Fibroblast of upper back skin (primary cell): ENCODE measurements around the gene VMO1.
"Not testable (repeated sequence)": the region's sequence is repeated elsewhere in the genome, so short reads cannot be mapped to it uniquely, and the experiment has no call there.

Source experiments
- DNase-seq: peaks from one replicate; pipeline ENCODE4 v3.0.0-alpha.2; 2013

The VMO1 gene, protein sequence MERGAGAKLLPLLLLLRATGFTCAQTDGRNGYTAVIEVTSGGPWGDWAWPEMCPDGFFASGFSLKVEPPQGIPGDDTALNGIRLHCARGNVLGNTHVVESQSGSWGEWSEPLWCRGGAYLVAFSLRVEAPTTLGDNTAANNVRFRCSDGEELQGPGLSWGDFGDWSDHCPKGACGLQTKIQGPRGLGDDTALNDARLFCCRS

DNA sequence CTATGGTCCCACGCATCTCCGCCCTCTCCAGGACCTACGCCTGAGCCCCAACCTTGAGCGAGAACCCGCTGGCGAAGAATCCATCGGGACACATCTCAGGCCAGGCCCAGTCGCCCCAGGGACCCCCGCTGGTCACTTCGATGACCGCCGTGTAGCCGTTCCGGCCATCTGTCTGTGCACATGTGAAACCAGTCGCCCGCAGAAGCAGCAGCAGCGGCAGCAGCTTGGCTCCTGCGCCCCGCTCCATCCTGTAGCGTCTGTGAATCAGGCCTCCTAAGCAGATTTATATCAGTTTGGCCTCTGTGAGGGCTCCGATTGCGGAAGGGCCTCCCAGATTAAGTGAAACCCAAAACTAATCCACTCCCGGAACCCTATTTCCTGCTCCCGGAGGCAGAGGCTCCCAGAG is at the start of gene VMO1:
Gene VMO1, minus strand, starts transcription at position 259 of the 406 bp plus-strand sequence. Its CDS starts 12 bp downstream, at position 247.
- DNase-seq, result peak; percentile 19

DNA sequence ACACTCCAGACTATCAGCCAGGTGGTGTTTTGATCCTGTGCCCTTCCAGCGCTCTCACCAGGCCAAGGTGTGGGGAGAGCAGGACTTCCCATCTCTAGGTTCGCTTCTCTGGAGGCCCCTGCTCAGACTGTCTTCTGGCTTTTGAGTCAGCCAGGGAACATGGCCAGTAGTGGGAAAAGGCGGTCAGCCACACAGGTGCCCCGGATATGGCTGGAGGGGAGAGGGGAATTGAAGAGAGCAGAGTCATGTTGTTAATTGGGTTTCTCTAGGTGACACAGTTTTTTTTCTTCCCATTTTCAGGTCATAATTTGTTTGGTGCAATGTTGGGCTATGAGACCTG is 48.5 kb upstream of the VMO1 start:
- no peak for DNase-seq

DNA sequence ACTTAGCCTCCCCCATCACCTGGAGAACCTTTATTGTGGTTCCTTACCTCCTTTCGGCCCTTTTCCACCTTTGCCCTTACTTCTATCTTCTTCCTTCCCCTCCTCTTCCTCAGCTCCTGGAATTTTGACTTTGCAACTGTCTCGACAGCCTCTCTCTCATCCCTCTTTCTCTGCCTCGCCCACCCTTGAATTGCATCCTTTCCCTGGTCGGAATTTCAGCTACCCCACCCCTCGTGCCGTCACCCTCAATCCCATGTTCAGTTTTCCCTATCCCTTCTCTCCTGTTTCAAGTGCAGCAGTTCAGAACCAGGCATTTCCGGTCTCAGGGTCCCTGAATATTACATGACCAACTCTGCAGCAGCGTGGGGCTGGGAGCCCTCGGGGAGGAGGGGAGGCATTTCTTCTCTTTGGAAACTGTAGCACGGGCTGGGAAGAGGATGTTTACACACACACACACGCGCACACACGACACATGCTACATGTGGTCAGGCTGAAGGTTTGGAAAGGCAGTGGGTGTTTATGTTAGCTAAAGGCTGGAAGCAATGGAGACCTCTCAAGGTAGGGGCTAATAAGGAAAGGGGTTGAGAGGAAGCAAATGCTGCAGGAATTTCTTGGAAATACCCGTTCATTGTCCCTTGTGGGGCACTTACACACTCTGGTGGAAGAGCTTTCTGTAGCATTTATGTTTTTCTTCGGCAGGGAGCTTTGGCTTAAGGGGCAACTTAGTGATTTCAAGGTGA is 47.9 kb upstream of the VMO1 start:
- DNase-seq, result peak; percentile 42

DNA sequence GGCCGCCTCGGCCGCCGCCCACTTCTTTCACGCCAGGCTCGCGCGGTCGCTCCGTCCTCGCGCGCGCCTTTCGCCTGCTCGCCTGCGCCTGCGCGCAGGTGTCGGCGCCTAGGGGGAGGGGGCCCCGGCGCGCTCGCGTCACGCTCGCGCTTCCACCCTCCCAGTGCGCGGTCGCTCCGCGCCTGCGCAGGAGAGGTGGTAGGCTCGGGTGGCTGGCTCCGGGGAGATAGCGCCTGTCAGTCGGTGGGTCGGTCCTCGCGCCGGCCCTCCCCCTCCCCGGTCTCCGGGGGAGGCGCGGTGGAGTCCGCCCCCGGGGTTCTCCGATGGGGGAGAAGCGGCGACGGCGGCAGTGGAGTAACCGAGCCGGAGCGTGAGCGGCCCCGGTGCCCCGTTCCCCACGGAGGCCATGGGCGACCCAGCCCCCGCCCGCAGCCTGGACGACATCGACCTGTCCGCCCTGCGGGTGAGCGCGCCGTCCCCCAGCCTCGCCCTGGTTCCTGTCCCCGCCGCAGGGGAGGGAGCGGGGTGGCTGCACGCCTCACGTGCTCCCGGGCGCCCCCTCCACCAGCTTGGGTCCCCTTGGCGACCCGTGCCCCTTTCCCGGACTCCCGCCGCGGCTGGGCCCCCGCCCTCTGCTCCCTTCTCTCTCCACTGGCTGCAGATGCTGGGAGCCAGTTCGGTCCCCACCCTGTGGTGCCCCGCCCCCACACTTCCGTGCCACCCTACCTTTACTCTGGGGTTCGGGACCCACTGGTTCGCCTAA is 47.2 kb upstream of the VMO1 start, which contains the start of gene MINK1:
Gene MINK1, plus strand, starts transcription at position 163 of the 763 bp plus-strand sequence. Its CDS starts 244 bp downstream, at position 407.
- peak; percentile 93 for DNase-seq

DNA sequence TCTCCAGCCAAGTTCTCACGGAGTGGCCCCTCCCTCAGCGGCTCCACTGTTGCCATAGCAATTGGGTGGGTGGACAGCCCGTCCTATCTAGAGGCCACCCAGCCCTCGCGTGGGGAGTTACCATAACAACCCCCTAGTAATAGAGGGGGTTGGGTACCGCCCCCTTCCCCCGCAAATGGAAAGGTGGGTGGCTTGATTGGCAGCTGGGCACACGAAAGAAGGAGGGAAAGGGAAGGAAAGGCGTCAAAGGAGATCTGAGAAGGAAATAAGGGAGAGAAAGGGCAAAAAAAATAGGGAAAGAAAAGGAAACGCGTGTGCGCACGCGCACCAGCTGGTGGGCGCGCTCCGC is 46.6 kb upstream of the VMO1 start:
- not testable (repeated sequence) for DNase-seq

DNA sequence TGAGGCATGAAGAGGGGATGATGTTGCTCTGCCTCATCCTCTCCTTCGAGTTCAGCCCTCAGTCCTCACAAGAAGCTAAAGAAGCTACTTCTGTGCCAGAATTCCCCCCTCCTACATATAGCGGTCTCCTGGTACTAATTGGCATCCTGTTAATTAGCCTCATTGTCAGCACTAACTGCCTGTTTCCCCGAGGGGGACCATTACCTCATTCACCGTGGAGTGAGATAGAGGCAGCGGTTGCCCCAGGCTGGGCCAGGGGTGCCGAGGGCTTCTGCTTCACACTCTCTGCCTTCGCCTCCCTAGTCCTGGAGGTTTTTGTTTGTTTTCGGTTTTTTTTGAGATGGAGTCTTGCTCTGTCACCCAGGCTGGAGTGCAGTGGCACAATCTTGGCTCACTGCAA is 41.2 kb upstream of the VMO1 start:
- no peak for DNase-seq

DNA sequence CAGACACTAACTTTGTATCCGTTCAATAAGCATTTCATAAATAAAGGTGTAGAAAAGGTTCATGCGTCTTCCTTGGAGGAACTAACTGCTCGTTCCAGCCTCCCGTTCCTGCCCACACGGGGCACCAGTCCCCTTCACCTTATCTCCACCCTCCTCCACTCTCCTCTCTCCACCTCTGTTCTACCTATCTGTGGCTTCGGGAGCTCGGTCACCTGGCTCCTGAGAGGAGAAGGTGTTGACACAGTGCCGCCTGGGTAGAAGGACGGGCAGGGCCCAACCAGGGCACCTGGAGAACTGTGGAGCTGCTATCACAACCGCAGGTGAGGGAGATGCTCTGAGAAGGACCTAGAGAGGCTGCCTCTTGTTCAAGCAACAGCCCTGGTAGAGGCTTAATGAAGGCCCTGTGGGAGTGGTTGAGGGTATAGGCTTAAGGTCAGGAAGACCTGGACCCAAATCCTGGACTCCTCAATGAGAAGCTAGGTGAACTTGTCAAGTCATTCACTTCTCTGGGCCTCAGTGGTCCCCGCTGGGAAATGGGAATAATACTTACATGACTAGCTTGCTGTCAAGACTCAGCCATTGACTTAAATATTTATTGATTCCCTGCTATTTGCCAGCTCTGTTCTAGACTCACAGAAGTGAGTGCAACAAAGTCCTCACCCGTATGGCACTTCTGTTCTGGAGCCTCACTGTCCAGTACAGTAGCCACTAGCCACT is 37.4 kb upstream of the VMO1 start:
- no peak for DNase-seq

DNA sequence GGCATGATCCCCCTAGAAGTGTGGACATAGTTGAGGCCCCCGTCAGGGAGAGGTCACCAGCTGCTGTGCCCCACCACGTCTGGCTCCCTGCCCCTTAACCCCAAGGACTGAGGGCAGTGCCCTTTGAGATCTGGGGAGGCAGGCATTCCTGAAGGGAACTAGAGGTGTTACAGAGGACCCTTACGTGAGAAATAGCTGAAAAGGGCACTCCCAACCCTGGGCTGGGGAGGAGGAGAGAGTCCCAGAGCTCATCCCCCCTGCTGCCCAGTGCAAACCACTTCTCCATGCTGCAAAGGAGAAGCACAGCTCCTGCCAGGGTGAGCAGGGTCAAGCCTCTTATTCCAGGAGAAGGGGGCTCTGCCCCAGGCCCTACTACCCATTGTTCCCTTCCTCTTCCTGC is 36.7 kb upstream of the VMO1 start:
- no peak for DNase-seq

DNA sequence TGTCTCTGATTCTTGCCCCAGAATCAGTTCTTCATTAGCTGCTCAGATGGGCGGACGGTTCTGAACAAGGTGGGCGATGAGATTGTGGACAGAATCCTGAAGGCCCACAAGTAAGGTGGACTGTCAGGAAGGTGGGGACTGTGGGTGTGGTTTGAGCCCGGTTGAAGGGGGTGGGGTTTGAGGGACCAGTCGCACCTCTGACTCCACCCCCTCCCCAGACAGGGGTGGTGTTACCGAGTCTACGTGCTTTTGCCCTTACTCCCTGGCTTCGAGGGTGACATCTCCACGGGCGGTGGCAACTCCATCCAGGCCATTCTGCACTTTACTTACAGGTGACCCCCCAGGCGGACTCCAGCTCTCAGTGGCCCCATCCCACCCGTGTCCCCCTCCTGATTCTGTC is 32.1 kb upstream of the VMO1 start:
- no peak for DNase-seq

DNA sequence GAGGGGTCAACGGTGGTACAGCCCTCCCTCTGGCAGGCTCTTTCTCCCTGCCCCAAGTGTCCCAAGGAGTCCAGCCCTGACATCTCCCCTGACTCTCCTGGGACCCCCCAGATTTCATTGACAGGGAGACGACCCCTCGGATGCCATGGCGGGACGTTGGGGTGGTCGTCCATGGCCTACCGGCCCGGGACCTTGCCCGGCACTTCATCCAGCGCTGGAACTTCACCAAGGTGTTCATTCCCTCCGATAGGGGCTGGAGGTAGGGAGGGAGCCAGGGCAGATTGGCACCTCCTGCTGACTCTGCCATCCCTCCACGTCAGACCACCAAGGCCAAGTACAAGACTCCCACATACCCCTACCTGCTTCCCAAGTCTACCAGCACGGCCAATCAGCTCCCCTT is 30.7 kb upstream of the VMO1 start:
- DNase-seq, result no peak

DNA sequence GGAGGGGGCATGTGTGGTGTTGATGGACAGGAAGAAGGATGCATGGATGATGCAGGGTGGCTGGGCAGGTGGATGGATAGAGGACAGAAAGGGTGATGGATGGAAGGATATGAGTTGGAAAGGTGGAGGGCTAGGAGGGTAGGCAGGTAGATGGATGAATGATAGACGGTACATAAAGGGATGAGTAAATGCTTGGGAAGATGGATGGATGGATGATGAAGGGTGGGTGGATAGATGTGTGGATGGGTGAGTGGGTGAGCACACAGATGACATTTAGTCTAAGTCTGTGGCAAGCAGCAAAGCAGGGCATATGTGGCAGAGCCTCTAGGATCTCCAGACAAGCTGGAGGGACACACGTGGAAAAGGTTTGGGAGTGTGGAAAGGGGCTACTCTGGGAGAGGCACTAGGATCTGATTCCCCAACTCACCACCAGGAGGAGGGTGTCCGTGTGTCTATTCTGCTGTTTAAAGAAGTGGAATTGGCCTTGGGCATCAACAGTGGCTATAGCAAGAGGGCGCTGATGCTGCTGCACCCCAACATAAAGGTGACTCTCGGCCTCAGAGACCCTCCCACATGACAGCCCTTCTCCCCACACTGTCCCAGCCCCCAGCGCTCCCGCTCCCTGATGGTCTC is 29.0 kb upstream of the VMO1 start:
- no peak for DNase-seq

DNA sequence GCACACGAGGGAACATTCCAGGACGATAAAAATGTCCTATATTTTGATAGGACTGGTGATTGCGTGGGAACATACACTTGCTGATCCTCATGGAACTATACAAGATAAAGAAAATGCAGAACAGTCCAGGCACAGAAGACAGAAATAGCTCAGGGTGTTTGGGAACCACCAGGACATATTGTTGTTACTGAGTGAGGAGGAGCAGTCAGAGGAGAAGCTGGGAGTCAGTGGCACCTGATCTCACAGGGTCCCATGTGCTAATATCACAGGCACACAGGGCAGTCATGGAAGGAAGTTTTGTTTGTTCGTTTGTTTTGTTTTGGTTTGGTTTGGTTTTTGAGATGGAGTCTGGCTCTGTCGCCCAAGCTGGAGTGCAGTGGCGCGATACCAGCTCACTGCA is 26.5 kb upstream of the VMO1 start:
- DNase-seq, result no peak

DNA sequence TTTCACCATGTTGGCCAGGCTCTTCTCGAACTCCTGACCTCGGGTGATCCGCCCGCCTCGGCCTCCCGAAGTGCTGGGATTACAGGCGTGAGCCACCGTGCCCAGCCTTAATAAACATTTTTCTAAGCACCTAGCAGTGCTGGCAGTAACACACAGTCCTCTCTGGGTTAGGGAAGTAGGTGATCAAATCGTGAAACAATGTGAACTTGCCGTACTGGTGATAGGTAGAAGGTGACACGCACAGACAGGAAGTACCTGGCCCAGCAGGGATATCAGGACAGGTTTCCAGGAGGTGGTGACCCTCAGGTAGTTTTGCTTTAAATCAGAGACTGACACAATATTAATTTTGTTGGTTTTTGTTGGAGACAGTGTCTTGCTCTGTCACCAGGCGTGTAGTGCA is 25.3 kb upstream of the VMO1 start:
- no peak for DNase-seq

DNA sequence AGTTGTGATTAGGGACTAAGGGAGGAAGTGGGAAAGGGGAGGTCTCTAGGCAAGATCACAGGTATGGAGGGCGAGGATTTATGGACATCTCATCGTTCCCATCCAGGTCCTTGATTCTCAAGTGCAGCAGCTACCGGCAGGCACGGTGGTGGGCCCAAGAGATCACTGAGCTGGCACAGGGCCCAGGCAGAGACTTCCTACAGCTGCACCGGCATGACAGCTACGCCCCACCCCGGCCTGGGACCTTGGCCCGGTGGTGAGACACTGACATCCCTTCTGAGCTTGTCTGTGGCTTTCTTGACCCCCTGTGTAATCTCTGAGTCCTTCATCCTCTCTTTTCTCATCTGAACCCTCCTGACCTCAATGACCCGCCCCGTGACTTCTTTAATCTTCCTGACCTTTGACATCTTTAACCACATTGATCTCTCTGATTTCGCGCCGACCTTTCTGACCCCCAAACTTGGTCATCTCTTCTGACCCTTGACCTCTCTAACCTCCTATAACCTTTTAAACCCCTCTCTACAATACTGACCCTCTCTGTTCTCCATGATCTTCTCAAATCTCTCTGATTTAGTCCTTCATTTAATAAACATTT is 24.6 kb upstream of the VMO1 start:
- DNase-seq, result no peak

DNA sequence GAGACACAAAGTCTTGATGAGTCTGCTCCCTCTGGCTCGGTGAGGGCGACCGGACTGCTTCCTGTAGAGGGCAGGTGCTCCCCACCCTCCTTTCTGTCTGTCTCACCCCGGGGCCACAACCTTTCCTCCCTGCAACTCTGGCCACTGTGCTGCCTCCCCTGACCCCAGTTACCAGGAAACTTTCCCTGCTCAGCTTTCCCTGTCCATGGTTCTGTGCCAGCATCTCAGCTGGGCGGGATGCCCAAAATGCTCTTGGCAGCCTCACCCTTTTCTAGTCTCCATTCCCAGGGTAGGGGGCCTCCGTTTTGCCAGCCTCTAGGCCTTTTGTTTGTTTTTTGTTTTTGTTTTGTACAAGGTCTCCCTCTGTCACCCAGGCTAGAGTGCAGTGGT is 22.2 kb upstream of the VMO1 start:
- no peak for DNase-seq

DNA sequence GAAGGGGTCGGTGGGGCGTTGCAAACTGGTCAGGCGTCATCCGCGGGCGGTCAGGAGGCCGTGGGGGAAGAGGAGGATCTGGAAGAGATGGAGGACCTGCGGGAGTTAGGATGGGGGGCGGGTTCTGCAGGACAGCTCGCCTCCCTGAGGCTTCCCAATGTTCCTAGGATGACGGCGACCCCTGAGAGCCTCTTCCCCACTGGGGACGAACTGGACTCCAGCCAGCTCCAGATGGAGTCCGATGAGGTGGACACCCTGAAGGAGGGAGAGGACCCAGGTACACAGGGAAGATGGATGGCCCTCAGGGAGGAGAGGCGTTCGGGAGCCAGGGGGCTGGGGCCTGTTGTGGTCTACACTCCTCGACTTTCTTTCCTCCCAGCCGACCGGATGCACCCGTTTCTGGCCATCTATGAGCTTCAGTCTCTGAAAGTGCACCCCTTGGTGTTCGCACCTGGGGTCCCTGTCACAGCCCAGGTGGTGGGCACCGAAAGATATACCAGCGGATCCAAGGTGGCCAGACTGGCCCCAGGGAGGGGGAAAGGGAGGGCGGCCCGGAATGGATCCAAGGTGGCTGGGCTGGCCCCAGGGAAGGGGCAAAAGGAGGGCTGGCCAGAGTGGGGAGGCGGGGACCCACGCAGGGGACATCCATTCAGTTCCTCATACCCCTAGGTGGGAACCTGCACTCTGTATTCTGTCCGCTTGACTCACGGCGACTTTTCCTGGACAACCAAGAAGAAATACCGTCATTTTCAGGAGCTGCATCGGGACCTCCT is 21.6 kb upstream of the VMO1 start:
- DNase-seq, result no peak

DNA sequence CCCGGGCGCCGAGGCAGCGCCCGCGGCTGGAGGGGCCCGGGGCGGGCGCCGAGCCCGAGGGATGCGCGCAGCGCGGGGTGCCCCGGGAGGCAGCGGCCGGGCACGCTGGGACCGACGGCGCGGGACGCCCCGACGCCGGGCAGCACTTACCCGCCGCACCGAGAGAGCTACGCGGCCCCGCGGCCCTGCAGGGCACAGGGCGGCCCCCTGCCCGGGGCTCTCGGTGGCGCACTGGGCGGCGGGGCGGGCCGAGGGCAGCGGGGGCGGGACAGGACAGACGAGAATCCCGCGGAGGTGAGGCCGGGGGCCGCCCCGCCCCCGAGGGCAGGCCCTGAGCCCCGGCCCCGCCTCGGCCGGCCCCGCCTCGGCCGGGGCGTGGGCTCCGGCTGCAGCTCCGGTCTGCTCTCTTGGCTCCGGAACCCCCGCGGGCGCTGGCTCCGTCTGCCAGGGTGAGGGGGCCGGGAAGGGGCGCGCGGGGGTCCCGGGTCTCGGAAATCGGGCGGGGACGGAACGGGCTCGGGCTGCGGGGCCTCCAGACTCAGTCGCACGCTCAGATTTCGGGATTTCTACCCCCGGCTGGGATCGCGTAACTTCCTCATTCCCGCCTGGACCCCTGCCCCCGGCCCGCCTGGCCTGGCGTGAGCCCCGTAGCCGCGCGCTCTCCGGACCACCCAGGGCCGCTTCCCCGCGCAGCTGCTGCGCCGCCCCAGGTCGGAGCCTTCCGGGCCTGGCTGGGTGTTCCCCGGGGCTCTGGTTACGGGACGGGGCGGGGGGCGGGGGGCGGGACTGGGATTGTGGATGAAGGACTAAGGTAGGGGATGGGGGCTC is 20.8 kb upstream of the VMO1 start, which contains the start of gene PLD2:
Gene PLD2, plus strand, starts transcription at position 376 of the 828 bp plus-strand sequence. CDS start 621 bp downstream, outside the sequence.
- peak; percentile 73 for DNase-seq

DNA sequence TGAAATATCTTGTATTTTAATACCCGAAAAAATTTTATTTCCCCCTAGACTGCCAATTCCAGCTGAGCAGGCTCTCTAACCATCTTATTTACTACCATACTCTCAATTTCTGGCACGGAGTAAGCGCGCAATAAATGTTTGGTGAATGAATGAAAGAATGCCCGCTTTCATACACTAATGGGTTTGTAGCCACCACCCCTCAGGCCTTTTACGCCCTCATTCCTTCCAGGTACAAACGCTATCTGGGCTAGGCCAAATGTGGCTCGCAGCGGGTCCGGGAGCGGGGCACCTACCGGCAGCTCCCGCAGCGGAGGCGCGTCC is 20.3 kb upstream of the VMO1 start:
- DNase-seq, result no peak

DNA sequence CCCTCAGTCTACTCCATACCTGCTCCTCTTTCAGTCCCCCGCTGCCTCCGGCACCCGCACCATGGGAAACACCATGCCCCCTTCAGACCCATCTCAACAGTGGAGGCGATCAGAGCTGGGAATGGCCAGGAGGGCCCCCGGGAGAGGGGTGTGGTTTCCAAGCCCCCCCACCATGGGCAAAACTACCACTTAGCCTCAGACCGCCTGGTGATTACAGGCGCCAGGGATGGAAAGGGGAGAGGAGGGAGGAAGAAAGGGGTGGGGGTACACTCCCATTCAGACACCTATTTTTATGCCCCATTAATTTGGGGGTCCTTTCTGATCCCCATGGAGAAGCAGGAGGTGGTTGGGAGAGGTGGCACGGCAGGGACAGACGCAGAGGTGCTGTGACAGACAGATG is 16.1 kb upstream of the VMO1 start, which contains the start of gene C17orf114:
Gene C17orf114, minus strand, starts transcription at position 101 of the 400 bp plus-strand sequence.
- no peak for DNase-seq

DNA sequence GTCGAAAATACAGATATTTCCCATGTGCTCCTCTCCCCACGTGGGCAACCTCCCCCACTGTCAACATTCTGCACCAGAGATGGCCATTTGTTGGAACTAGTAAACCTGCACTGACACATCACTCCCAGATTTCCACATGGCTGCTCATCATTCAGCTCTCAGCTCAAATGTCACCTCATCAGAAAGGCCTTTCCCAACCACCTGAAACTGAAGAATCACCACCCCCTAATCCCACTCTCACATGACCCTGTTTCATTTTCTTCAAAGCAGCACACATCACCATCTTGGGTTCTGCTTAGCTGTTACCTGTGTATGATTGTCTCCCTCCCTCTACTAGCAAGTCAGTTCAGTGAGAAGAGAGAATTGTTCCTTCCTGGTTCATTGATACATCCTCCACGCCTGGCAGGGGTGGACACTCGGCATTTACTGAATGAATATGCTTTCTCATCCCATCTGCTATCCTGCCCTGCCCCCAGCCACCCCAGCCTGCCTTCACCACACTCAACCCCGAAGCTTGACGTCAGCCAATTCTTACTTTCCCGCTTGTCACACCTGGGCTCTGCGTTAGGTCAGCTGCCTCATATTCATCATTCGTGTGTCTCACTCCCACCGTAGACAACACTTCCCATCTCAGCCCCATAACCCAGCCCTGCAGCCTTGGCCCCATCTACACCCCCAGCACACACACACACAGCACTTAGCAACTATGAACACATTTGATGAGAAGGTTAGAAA is 14.5 kb upstream of the VMO1 start:
- no peak for DNase-seq
